ENCODE results near the gene IRF2BP2. TPM values are rescaled to one million over a fixed set of nuclear protein-coding genes. Genes with fewer than 3 reads are reported as not detected.
A peak's percentile ranks its signal among the peaks of the same experiment; 100 is the strongest.

The IRF2BP2 gene
- total and polyA plus RNA-seq, 2 experiments from 2014 or later = 68.2 to 135 TPM

DNA sequence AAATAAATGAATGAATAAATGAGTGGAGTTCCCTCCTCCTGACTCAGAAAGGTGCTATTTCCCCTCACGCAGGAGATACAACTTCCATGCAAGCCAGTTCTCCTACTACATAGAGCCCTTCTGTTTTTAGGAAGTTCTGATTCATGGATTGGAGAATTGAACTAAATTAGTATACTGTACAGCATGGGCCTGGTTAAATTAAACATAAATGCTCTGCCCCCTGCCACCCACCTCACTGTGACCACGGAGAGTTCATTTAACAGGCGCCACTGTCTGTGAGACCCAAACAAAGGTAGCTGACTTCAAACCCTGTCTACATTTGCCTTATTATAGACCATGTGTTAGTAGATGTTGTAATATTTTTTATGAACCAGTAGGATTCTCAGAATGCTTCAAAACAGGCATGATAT is 9.1 kb upstream of the IRF2BP2 start:
- H3K4me1 ChIP-seq (ENCODE audit: insufficient read depth) = peaks cover 86% of the 10 kb centered on the region

DNA sequence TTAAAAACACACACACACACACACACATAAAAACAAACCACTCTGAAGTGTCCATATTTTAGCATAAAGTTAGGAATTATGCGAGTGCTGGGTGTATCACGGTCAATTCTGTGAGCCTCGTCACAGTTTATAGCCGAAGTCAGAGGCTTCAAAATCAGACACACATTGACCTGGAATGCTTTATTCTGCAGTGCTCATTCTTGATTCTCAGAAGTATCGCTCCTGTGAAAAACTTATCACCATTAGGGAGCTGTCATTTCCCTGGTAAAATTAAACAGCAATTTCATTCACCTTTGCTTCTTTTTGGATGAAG is 8.7 kb upstream of the IRF2BP2 start:
- H3K36me3 ChIP-seq (replicated peaks; ENCODE audit: insufficient read depth, low read depth) = no peaks in the 10 kb centered on the region
- peaks cover 86% of the 10 kb centered on the region for H3K4me1 ChIP-seq (ENCODE audit: insufficient read depth)
- DNase-seq (ENCODE audit: low spot score) = no peak
- peak overlapping the region; percentile 92 for H3K27ac ChIP-seq
- H3K79me2 ChIP-seq = no peaks in the 10 kb centered on the region
- TF ChIP-seq EZH2 (IDR thresholded peaks at IDR 0.05; ENCODE audit: borderline replicate concordance) (no peak), EZH2phosphoT487 (IDR thresholded peaks at IDR 0.05; ENCODE audit: low read depth, severe bottlenecking, unreplicated experiment) (no peak)
- TF ChIP-seq, protein P1, sequence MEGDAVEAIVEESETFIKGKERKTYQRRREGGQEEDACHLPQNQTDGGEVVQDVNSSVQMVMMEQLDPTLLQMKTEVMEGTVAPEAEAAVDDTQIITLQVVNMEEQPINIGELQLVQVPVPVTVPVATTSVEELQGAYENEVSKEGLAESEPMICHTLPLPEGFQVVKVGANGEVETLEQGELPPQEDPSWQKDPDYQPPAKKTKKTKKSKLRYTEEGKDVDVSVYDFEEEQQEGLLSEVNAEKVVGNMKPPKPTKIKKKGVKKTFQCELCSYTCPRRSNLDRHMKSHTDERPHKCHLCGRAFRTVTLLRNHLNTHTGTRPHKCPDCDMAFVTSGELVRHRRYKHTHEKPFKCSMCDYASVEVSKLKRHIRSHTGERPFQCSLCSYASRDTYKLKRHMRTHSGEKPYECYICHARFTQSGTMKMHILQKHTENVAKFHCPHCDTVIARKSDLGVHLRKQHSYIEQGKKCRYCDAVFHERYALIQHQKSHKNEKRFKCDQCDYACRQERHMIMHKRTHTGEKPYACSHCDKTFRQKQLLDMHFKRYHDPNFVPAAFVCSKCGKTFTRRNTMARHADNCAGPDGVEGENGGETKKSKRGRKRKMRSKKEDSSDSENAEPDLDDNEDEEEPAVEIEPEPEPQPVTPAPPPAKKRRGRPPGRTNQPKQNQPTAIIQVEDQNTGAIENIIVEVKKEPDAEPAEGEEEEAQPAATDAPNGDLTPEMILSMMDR (IDR thresholded peaks at IDR 0.05; ENCODE audit: poor library complexity) = no peak
- no peaks in the 10 kb centered on the region for H3K27me3 ChIP-seq
- H4K20me1 ChIP-seq (ENCODE audit: insufficient read depth, poor library complexity, severe bottlenecking) = no peaks in the 10 kb centered on the region
- peak overlapping the region; percentile 57 for H3K4me2 ChIP-seq
- no peaks in the 10 kb centered on the region for H3K9me3 ChIP-seq (ENCODE audit: low read depth)
- no peak overlapping the region for H3K4me3 ChIP-seq
- H2AFZ ChIP-seq = no peak overlapping the region
- 53% methylated on average over 5 of the region's 5 CpGs for WGBS (ENCODE audit: low lambda C conversion rate, missing lambda C conversion rate)
- no peaks in the 10 kb centered on the region for H3K9me2 ChIP-seq (replicated peaks; ENCODE audit: insufficient read depth)

More for the DNA sequence above, 9.1 kb upstream of the IRF2BP2 start:
- no peaks in the 10 kb centered on the region for H3K9me2 ChIP-seq (replicated peaks; ENCODE audit: insufficient read depth)
- DNase-seq (ENCODE audit: low spot score) = no peak
- H3K27ac ChIP-seq = peak overlapping the region; percentile 92
- H3K9me3 ChIP-seq (ENCODE audit: low read depth) = no peaks in the 10 kb centered on the region
- no peak overlapping the region for H3K4me3 ChIP-seq
- 29% methylated on average over 3 of the region's 3 CpGs for WGBS (ENCODE audit: low lambda C conversion rate, missing lambda C conversion rate)
- H4K20me1 ChIP-seq (ENCODE audit: insufficient read depth, poor library complexity, severe bottlenecking) = no peaks in the 10 kb centered on the region
- no peaks in the 10 kb centered on the region for H3K36me3 ChIP-seq (replicated peaks; ENCODE audit: insufficient read depth, low read depth)
- TF ChIP-seq EZH2 (IDR thresholded peaks at IDR 0.05; ENCODE audit: borderline replicate concordance) = no peak
- TF ChIP-seq, protein P1 (IDR thresholded peaks at IDR 0.05; ENCODE audit: poor library complexity) = no peak
- no peak overlapping the region for H2AFZ ChIP-seq
- no peaks in the 10 kb centered on the region for H3K79me2 ChIP-seq
- no peaks in the 10 kb centered on the region for H3K27me3 ChIP-seq
- peak overlapping the region; percentile 57 for H3K4me2 ChIP-seq

DNA sequence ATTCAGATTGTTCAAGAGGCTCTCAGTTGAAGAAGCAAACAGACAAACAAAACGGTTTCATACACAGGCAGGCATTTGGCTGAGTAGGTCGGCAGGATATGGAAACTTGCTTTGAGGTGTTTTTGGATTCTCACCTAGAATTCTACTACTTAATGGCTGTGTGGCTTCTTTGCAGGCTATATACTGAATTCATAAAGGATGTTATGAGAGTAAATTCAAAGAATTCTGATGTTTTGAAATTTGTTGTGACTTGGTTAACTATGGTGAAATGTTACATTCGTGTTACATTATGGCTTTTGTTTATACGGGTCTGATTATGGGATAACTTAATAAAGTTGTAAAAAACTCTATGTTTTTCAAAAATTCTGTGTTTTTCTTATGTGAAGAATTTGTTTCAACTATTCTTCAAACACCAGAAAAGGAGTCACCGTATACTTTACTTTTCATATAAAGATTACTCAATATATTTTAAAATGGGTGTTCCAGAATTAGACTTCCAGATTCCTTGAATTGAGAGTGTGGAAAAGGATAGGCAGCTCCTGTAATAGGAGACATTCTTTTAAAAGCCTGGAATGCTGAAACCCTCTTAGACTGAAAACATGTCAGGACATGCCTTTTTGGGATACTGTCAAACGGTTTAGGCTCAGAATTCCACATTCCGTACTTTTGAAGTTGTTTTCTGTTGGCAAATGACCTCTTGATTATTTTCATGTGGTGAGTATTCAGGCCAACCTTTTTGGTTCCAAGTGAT is 8.2 kb upstream of the IRF2BP2 start:
- Histone ChIP-seq H3K9me3 (ENCODE audit: low read depth) (no peaks in the 10 kb centered on the region), H4K20me1 (ENCODE audit: insufficient read depth, poor library complexity, severe bottlenecking) (no peaks in the 10 kb centered on the region), H3K4me3 (no peak overlapping the region), H3K4me1 (ENCODE audit: insufficient read depth) (peaks cover 86% of the 10 kb centered on the region), H3K79me2 (no peaks in the 10 kb centered on the region), H3K9me2 (replicated peaks; ENCODE audit: insufficient read depth) (no peaks in the 10 kb centered on the region), H3K27me3 (no peaks in the 10 kb centered on the region), H2AFZ (peak overlapping the region; percentile 10), H3K4me2 (peak overlapping the region; percentile 57), H3K36me3 (replicated peaks; ENCODE audit: insufficient read depth, low read depth) (no peaks in the 10 kb centered on the region), H3K27ac (peak overlapping the region; percentile 92)
- DNase-seq (ENCODE audit: low spot score) = no peak
- TF ChIP-seq, protein P1 (IDR thresholded peaks at IDR 0.05; ENCODE audit: poor library complexity) = no peak
- TF ChIP-seq EZH2 (IDR thresholded peaks at IDR 0.05; ENCODE audit: borderline replicate concordance) (no peak), EZH2phosphoT487 (IDR thresholded peaks at IDR 0.05; ENCODE audit: low read depth, severe bottlenecking, unreplicated experiment) (no peak)
- WGBS (ENCODE audit: low lambda C conversion rate, missing lambda C conversion rate) = 48% methylated on average over 7 of the region's 7 CpGs
